GM23338 (cell line): ENCODE results near the gene UGT1A3. TPM values are rescaled to one million over a fixed set of nuclear protein-coding genes. Genes with fewer than 3 reads are reported as not detected.

Source experiments
- ATAC-seq: fragments of 200-7000 bp; cut with Tn5 transposase; 3 replicates; pipeline ENCODE4 v1.9.1; 2020
- DNase-seq: peaks from one replicate; pipeline ENCODE4 v3.0.0-alpha.2; 2015; ENCODE audit warnings: low spot score
- H2AFZ ChIP-seq: fragments of 200-600 bp; sonication (generic); 2 replicates; pipeline ENCODE4 v1.8.0; 2016; ENCODE audit warnings: antibody characterized with exemption, mild to moderate bottlenecking, moderate library complexity
- H3F3A ChIP-seq: fragments of 200-600 bp; sonication (generic); replicated peaks from 2 replicates; pipeline ENCODE4 v1.8.0; 2017; ENCODE audit warnings: antibody characterized with exemption, mixed run types, low read depth
- H3K27ac ChIP-seq: fragments of 200-600 bp; sonication (generic); 2 replicates; pipeline ENCODE4 v1.6.1; 2016; ENCODE audit warnings: low read depth
- H3K27me3 ChIP-seq: fragments of 200-600 bp; sonication (generic); 2 replicates; pipeline ENCODE4 v1.8.0; 2016; ENCODE audit warnings: mild to moderate bottlenecking, mixed run types, moderate library complexity; ENCODE audit not compliant: insufficient read depth
- H3K36me3 ChIP-seq: fragments of 200-600 bp; sonication (generic); 2 replicates; pipeline ENCODE4 v1.8.0; 2016; ENCODE audit warnings: mild to moderate bottlenecking; ENCODE audit not compliant: insufficient read depth
- H3K4me1 ChIP-seq: fragments of 200-600 bp; sonication (generic); 2 replicates; pipeline ENCODE4 v1.8.0; 2016; ENCODE audit warnings: mild to moderate bottlenecking, moderate library complexity; ENCODE audit not compliant: insufficient read depth
- H3K4me2 ChIP-seq: fragments of 200-600 bp; sonication (generic); 2 replicates; pipeline ENCODE4 v1.7.1; 2017; ENCODE audit warnings: mixed run types
- H3K4me3 ChIP-seq: fragments of 200-600 bp; sonication (generic); 2 replicates; pipeline ENCODE4 v1.6.1; 2016; ENCODE audit warnings: mixed run types
- H3K79me2 ChIP-seq: fragments of 200-600 bp; sonication (generic); replicated peaks from 2 replicates; pipeline ENCODE4 v1.8.0; 2017; ENCODE audit warnings: mild to moderate bottlenecking; ENCODE audit not compliant: insufficient read depth
- H3K9me2 ChIP-seq: fragments of 200-600 bp; sonication (generic); 2 replicates; pipeline ENCODE4 v1.8.0; 2017; ENCODE audit not compliant: insufficient read depth
- H4K20me1 ChIP-seq: fragments of 200-600 bp; sonication (generic); replicated peaks from 2 replicates; pipeline ENCODE4 v1.8.0; 2017; ENCODE audit warnings: mild to moderate bottlenecking; ENCODE audit not compliant: insufficient read depth
- H3K27ac Mint-ChIP-seq: 2 replicates; pipeline ENCODE4 v1.8.0; 2020; ENCODE audit warnings: inconsistent platforms, mild to moderate bottlenecking, moderate library complexity, mixed read lengths
- H3K27me3 Mint-ChIP-seq: 3 replicates; pipeline ENCODE4 v1.8.0; 2022; ENCODE audit warnings: low read depth, mild to moderate bottlenecking, moderate library complexity, mixed read lengths, inconsistent platforms; ENCODE audit not compliant: insufficient read depth, poor library complexity
- H3K36me3 Mint-ChIP-seq: 3 replicates; pipeline ENCODE4 v1.8.0; 2021; ENCODE audit warnings: low read depth, mild to moderate bottlenecking, inconsistent platforms, moderate library complexity, mixed read lengths
- H3K4me1 Mint-ChIP-seq: 3 replicates; pipeline ENCODE4 v1.8.0; 2020; ENCODE audit warnings: mild to moderate bottlenecking, inconsistent platforms, mixed read lengths
- H3K4me3 Mint-ChIP-seq: 3 replicates; pipeline ENCODE4 v1.8.0; 2021; ENCODE audit warnings: moderate library complexity, mild to moderate bottlenecking, inconsistent platforms, mixed read lengths
- H3K9me3 Mint-ChIP-seq: 3 replicates; pipeline ENCODE4 v1.8.0; 2020; ENCODE audit warnings: moderate library complexity, mild to moderate bottlenecking, inconsistent platforms, mixed read lengths
- CREB1 ChIP-seq: fragments of 250-450 bp; sonication (Bioruptor Pico); IDR thresholded peaks from 2 replicates; pipeline ENCODE4 v1.5.0; 2020; ENCODE audit warnings: low read depth, mild to moderate bottlenecking, moderate library complexity
- CTCF ChIP-seq, 2 experiments: fragments of 200-600 bp in 1 of 2; sonication (generic) in 1 of 2; conservative IDR thresholded peaks; 2 replicates each; pipeline versions ENCODE4 v1.5.1 to v1.6.1; 2016 to 2017; ENCODE audit warnings: antibody characterized with exemption in 2 of 2, low read depth in 2 of 2, mild to moderate bottlenecking in 2 of 2, moderate library complexity in 1 of 2
- ETS1 ChIP-seq: IDR thresholded peaks from 2 replicates; pipeline ENCODE4 v1.6.1; 2016; ENCODE audit warnings: antibody characterized with exemption
- EZH2 ChIP-seq: fragments of 200-600 bp; sonication (generic); IDR thresholded peaks from one replicate; pipeline ENCODE4 v1.8.0; 2017; ENCODE audit warnings: antibody characterized with exemption, mild to moderate bottlenecking, low read depth; ENCODE audit not compliant: unreplicated experiment
- EZH2phosphoT487 ChIP-seq: fragments of 200-600 bp; sonication (generic); IDR thresholded peaks from one replicate; pipeline ENCODE4 v1.8.1; 2018; ENCODE audit warnings: antibody characterized with exemption; ENCODE audit not compliant: unreplicated experiment
- JUNB ChIP-seq: IDR thresholded peaks from one replicate; pipeline ENCODE4 v1.6.1; 2016; ENCODE audit warnings: antibody characterized with exemption; ENCODE audit not compliant: unreplicated experiment
- NANOG ChIP-seq: IDR thresholded peaks from 2 replicates; pipeline ENCODE4 v1.6.1; 2016; ENCODE audit warnings: antibody characterized with exemption, borderline replicate concordance
- POLR2AphosphoS5 ChIP-seq: IDR thresholded peaks from 2 replicates; pipeline ENCODE4 v1.6.1; 2016; ENCODE audit warnings: antibody characterized with exemption, low read depth
- REST ChIP-seq: IDR thresholded peaks from one replicate; pipeline ENCODE4 v1.6.1; 2018; ENCODE audit warnings: antibody characterized with exemption; ENCODE audit not compliant: unreplicated experiment
- STAT1 ChIP-seq: IDR thresholded peaks from one replicate; pipeline ENCODE4 v1.6.1; 2016; ENCODE audit warnings: antibody characterized with exemption; ENCODE audit not compliant: unreplicated experiment
- ZNF114 ChIP-seq: fragments of 250-450 bp; sonication (Bioruptor Pico); IDR thresholded peaks from 2 replicates; pipeline ENCODE4 v1.5.0; 2020; ENCODE audit warnings: mild to moderate bottlenecking, moderate library complexity
- ZNF331 ChIP-seq: fragments of 250-450 bp; sonication (Bioruptor Pico); IDR thresholded peaks from 2 replicates; pipeline ENCODE4 v1.5.0; 2020; ENCODE audit warnings: low read depth, mild to moderate bottlenecking, moderate library complexity
- ZNF462 ChIP-seq: fragments of 250-450 bp; sonication (Bioruptor Pico); IDR thresholded peaks from 2 replicates; pipeline ENCODE4 v1.5.0; 2020; ENCODE audit warnings: mild to moderate bottlenecking, moderate library complexity
- polyA plus RNA-seq: library from polyadenylated mRNA; unstranded; fragments of >200 nt; fragmentation: Nextera tagmentation; extraction: Ambion mirVana; gene quantifications from 2 replicates; pipeline ENCODE4 v1.2.1, GENCODE V29; 2016
- total RNA-seq: library from RNA; depleted of rRNA; stranded (reverse); fragments of >200 nt; shearing (Covaris generic); gene quantifications from 2 replicates; pipeline ENCODE4 v1.2.3, GENCODE V29; 2014

Gene UGT1A3
- total and polyA plus RNA-seq, 2 experiments from 2014 or later, result not detected

GRCh38 chr2:233778030-233778429 lies 49.2 kb downstream of the UGT1A3 start, which contains the start of gene MROH2A:
Gene MROH2A (plus strand): TSS chr2:233778330. CDS start chr2:233779359, 1,029 bp downstream.
- 0 out of 2 replicates have a peak, but pooled peaks cover 4% of the 10 kb centered on the region for H3K9me2 ChIP-seq
- H3K4me2 ChIP-seq, result no peak within 1 kb of the TSS
- H3K4me1 ChIP-seq, result no peaks in the 10 kb centered on the region
- Mint-ChIP-seq H3K36me3 (peaks cover 4% of the 10 kb centered on the region; the same call in 2 of the 3 replicates), H3K4me3 (no peak within 1 kb of the TSS), H3K27me3 (no peaks in the 10 kb centered on the region), H3K27ac (peak within 1 kb of the TSS; percentile 68), H3K4me1 (no peaks in the 10 kb centered on the region), H3K9me3 (peaks cover 26% of the 10 kb centered on the region)
- no peak for ATAC-seq
- H3K27me3 ChIP-seq, result no peaks in the 10 kb centered on the region
- H4K20me1 ChIP-seq, result no peaks in the 10 kb centered on the region
- no peak for TF ChIP-seq ETS1
- TF ChIP-seq ZNF114, result no peak
- no peak for TF ChIP-seq ZNF331 (CRISPR knock-in tag)
- TF ChIP-seq EZH2phosphoT487, result no peak
- TF ChIP-seq ZNF462, result no peak
- TF ChIP-seq NANOG, result no peak
- no peak for TF ChIP-seq CREB1 (CRISPR knock-in tag)
- no peak for TF ChIP-seq EZH2
- no peak for TF ChIP-seq POLR2AphosphoS5
- no peak for TF ChIP-seq JUNB
- TF ChIP-seq REST, result no peak
- TF ChIP-seq STAT1, result no peak
- no peak for TF ChIP-seq CTCF (conservative IDR thresholded peaks at IDR 0.05; ENCODE audit: low read depth in 2 of 2)
- no peaks in the 10 kb centered on the region for H3F3A ChIP-seq
- H2AFZ ChIP-seq, result no peak within 1 kb of the TSS
- no peak within 1 kb of the TSS for H3K27ac ChIP-seq
- H3K36me3 ChIP-seq, result no peaks in the 10 kb centered on the region
- no peak within 1 kb of the TSS for H3K4me3 ChIP-seq
- no peaks in the 10 kb centered on the region for H3K79me2 ChIP-seq
- no peak for DNase-seq
